HG02885 (cell line): Measurements from ENCODE around the gene TLE1.

Experiments
- ATAC-seq: cut with Tn5 transposase; IDR thresholded peaks from one replicate; pipeline ENCODE4 v1.9.1; 2021; ENCODE audit warnings: mild to moderate bottlenecking; ENCODE audit not compliant: unreplicated experiment, poor library complexity

TLE1 gene

DNA sequence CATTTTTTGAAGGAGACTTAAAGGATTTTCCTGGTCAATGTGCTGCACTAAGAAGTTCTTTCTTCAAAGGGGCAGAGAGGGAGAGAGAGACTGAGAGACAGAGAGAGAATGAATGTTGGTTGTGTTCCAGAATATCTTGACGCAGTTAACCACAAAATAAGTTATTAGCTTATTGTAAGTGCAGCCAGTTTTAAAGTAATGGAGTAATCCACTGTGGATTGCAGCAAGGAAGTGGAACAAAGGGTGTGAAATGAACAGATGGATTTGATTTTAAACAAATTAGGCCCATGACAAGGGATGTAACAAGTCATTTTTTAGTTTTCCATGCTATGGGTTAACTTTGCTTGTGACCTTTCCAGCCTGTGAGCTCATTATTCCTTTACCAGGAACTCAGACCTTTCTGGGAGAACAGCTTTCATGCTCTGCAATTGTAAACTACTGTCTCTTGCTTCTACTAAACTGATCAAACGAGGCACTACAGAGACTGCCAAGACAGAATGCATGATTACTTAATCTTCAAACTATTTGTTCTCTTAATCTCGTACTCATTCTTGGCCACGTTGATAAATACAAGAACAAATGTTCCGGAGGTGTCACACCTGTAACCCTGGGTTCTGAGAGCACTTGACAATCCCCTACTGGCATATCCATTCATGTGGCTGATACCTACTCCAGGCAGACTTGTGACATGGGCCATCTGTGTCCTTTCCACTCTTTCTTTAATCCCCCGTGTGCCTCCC lies 131.1 kb downstream of the TLE1 start:
- no peak for ATAC-seq

DNA sequence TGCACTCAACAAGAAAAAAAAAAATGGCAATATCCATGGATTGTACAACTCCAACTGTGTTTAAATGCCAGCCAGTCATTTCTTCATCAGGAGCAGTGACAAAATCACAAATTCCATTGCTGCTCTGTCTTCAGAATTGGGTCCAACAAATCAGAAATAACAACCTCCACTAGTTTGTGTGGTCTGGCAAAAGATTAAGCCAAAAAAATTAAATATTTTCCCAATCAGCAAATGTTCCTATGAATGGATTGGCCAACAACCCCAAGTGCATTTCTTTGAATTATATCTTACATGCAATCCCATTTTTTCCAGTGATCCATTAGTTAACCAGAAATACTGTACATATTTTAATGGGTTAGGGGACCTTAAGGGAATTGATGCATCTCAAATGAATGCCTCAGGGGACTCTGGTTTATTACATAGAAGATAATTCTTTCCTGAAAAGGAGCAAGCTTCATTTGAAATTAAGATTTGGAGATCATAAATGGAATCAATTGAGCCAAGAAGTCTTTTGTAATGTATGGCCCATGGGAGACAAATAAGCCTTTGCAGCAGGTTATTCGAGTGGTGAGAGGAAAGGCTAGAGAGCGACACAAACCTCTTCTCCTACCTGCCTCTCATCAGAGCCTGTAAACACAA lies 131.8 kb downstream of the TLE1 start:
- ATAC-seq = no peak

DNA sequence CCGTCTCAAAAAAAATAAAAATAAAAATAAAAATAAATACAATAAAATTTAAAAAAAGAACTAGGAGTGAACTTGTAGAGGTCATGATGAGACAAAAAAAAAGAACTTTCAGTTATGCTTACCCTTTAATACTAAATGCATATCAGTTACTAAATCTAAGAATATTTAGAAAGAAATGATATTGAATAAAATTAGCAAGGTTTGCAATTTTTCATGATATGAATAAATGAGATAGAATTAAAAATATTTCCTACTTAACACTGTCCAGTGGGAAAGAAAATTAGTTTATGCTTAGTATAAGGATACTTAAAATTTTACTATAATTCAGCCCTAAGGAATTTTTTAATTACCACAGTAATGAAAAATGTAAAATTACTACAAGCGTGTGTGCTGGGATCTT lies 132.4 kb downstream of the TLE1 start:
- ATAC-seq = no peak

DNA sequence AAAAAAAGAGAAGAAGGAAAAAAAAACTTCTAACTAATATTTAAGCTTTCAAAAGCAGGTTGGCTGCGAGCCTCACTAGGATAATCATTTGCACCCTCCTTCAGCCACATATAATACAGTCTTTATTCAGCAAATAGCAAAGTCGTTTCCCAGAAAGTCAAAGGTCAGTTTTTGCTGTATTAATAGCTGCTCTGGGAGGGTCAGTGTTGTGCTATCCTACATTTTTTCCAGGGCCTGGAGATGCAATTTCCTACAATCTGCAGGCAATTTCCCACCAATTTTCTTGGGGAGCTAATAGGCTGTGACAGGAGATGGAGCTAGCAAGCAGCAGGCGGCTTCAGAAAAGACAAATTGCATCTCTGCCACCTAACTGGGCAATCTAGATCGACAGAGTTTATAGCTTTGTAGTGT lies 136.8 kb downstream of the TLE1 start:
- no peak for ATAC-seq

DNA sequence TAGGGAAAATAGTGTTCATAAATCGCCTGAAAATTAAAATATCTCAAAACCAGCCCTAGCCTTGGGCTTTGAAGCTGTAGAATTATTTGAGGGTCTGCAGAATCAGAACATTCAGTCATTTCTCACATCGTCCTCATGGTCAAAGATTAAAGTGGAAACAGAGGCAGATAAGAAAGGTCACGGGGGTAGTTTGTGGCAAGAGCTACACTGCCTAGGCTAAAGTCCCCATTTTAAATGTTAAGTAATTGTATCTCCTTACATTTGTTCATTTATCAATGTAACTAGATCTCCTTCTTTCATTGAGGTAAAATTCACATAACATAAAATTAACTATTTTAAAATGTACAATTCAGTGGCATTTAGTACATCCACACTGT lies 139.2 kb downstream of the TLE1 start:
- ATAC-seq = no peak

GRCh38 chr9:81549500-81550206 lies 139.7 kb downstream of the TLE1 start:
- no peak for ATAC-seq

DNA sequence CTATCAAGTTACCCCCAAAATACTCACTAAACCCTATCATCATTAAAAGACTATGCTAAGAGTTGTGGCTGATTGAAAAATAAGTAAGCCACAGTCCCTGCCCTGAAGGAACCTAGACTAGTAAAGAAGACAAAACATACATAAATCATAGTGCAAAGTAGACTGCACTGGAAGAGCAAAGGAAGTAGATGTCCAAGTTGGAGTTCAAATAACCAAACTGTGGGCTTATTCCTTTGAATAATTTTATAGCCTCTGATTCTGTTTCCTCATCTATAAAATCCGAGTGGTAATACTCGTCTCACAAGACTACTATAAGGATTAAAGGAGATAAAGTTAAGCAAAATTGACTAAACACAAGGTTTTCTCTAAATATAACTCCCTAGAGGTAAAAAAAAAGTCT lies 140.4 kb downstream of the TLE1 start:
- no peak for ATAC-seq

GRCh38 chr9:81546489-81546888 lies 142.9 kb downstream of the TLE1 start:
- ATAC-seq = no peak

GRCh38 chr9:81543695-81544094 lies 145.7 kb downstream of the TLE1 start:
- ATAC-seq = no peak

GRCh38 chr9:81542118-81542889 lies 147.0 kb downstream of the TLE1 start:
- ATAC-seq = no peak

- no peak for ATAC-seq
These were observed 149.1 kb downstream of the TLE1 start for GRCh38 chr9:81540142-81540710.

DNA sequence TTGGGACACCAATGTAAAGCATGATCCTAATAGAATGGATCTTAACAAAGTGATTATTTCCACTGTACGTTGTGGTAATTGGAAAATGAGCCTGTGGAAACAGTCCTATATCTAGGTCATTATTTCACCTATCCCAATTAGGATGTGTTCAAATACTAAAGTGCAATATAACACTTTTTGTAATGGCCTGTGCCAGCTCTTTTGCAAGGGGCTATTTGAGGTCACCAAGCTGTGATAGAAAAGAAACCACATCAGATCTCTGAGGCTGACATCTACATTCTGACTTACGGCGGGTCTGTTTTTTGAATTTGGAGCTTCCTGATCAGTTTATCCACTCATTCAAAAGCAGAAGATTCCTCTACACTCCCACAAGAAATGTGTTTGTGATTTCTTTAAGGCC lies 150.0 kb downstream of the TLE1 start:
- ATAC-seq = no peak

DNA sequence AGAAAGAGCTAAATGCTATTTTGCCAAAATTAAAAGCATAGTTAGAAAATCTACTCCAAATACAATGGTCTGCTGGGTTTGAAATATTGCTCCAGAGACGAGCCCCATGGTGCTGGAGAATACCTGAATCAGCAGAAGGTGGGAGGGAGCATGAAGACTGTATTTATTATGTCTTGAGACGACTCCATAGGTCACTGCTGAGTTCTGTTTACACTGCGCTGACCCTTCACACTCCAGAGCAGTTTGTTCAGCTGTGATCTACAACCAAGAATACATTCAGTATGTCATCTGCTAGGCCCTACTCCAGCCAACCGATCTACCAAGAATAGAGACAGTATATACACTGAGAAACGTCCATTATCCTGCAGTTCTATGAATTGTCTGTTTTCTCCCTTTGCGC lies 150.5 kb downstream of the TLE1 start:
- no peak for ATAC-seq

DNA sequence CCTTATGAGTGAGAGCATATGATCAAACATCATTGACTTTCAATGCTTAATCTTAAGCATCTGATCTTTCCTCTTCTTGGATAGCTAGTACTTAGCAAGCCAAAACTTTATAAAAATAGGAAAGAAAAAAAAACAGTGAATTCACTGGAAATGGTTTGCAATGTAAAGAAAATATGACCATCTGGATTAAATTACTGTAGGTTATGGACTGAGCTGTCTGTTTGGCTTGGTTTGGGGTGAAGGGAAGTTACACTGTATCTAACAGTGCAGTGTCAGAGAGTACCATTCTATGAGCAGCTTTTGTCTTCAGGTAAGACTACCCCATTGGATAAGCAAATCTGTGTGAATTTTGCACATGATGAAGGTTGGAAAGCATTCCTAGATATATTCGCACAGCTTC lies 151.4 kb downstream of the TLE1 start:
- ATAC-seq = no peak

- no peak for ATAC-seq
These were observed 152.9 kb downstream of the TLE1 start for GRCh38 chr9:81536242-81537025.

DNA sequence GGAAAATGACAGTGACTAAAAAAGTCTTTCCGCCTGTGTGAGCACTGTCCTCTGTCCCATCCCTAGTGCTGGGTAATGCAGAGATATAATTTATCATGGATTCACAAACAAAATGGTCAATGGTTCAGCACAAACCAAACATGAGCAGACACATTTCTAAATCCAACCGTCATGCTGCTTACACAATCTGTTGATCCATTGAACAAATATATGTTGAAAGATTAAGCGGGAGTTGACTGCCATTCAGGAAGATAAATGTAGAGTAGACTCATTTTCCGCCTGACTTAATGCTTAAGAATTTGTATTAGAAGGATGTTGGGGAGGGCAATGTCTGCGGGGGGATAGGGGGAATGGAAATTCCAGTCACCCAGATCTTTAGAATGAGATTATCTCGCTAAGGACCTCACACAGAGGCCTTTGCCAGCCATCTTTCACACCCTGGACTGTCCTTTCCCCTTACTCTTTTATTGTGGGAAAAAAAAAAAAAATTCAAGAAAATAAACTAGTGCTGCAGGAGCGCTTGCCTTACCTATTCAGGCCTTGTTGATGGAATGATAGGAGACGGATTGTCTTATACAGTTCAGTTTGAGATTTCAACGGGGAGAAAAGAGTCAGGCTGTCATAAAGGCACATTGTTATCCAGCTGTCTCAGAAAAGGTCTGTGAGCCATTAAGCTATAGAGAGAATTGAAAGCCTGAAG lies 153.7 kb downstream of the TLE1 start:
- no peak for ATAC-seq

DNA sequence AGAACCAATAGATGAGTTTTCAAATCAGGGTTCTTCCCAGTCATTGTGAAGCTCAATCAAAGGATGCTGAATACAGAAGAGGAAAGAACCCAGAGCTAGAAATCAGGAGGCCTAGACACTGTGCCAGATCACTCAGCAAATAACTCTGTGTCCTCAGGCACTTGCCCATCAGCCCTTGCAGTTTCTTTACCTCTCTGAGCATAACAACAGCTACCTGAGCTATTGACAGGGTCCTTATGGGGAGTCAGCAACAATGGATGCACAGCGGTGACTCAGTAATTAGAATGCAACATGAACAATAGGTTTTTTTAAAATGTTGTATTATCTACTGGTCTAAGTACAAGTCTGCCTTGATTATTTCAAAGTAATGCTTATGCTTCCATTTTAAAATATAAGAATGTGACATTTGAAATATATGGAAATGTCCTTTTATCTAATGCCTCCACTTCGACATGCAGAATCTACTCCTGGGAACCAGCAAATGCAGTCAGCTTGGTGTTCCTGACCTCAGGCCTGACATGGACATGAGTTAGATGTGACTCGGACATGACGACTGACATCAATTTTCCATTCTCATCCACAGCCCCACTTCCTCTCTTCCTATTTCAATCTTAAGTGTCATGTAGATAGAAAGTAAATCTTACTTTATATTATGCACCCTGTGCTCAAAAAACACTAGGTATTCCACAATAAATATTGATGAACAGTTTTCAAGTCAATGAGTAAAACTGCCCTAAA lies 155.0 kb downstream of the TLE1 start:
- ATAC-seq = no peak
